Mesenchymal stem cell (in vitro differentiated cells and primary cell): ENCODE measurements around the gene AGAP2.
"Not testable (repeated sequence)": the region's sequence is repeated elsewhere in the genome, so short reads cannot be mapped to it uniquely, and the experiment has no call there.

Experiments
- DNase-seq: peaks from one replicate; pipeline ENCODE4 v3.0.0-alpha.2; 2013
- H2AFZ ChIP-seq: one replicate; pipeline ENCODE4 v1.6.1; 2013; ENCODE audit warnings: low read depth, mild to moderate bottlenecking, control low read depth, inconsistent platforms, low read length, moderate library complexity
- H2AK5ac ChIP-seq: 2 replicates; pipeline ENCODE4 v1.6.1; 2013; ENCODE audit warnings: low read length, moderate library complexity, mild to moderate bottlenecking, inconsistent platforms; ENCODE audit not compliant: severe bottlenecking
- H2BK120ac ChIP-seq: one replicate; pipeline ENCODE4 v1.6.1; 2013; ENCODE audit warnings: low read depth, mild to moderate bottlenecking, inconsistent platforms, low read length, moderate library complexity
- H2BK12ac ChIP-seq, 2 experiments: one replicate each; pipeline ENCODE4 v1.6.1; 2013; ENCODE audit warnings: inconsistent platforms in 2 of 2, low read length in 2 of 2, mild to moderate bottlenecking in 2 of 2, moderate library complexity in 2 of 2, control low read depth in 1 of 2
- H2BK15ac ChIP-seq: one replicate; pipeline ENCODE4 v1.6.1; 2013; ENCODE audit warnings: mild to moderate bottlenecking, low read depth, inconsistent platforms; ENCODE audit not compliant: poor library complexity, severe bottlenecking
- H2BK5ac ChIP-seq: 2 replicates; pipeline ENCODE4 v1.6.1; 2013; ENCODE audit warnings: low read depth, mild to moderate bottlenecking, low read length, control low read depth, inconsistent platforms; ENCODE audit not compliant: poor library complexity, severe bottlenecking
- H3K14ac ChIP-seq, 2 experiments: one replicate each; pipeline ENCODE4 v1.6.1; 2013; ENCODE audit warnings: inconsistent platforms in 2 of 2, low read length in 2 of 2, control low read depth in 1 of 2, mild to moderate bottlenecking in 1 of 2, moderate library complexity in 1 of 2
- H3K18ac ChIP-seq, 2 experiments: one replicate each; pipeline ENCODE4 v1.6.1; 2013; ENCODE audit warnings: inconsistent platforms in 2 of 2, low read length in 2 of 2, control low read depth in 1 of 2, low read depth in 1 of 2, mild to moderate bottlenecking in 1 of 2
- H3K23ac ChIP-seq, 2 experiments: one replicate each; pipeline ENCODE4 v1.6.1; 2013; ENCODE audit warnings: inconsistent platforms in 2 of 2, low read length in 2 of 2, mild to moderate bottlenecking in 2 of 2, moderate library complexity in 2 of 2, control low read depth in 1 of 2
- H3K27ac ChIP-seq: 2 replicates; pipeline ENCODE4 v1.5.1; 2013; ENCODE audit warnings: mild to moderate bottlenecking, moderate library complexity, low read length, control low read depth, inconsistent platforms; ENCODE audit not compliant: poor library complexity, severe bottlenecking
- H3K27me3 ChIP-seq, 2 experiments: 2 replicates each; pipeline versions ENCODE4 v1.6.1 to v1.7.0; 2013; ENCODE audit warnings: low read length in 2 of 2, mild to moderate bottlenecking in 2 of 2, moderate library complexity in 2 of 2, control low read depth in 1 of 2, inconsistent platforms in 1 of 2; ENCODE audit not compliant: control insufficient read depth in 1 of 2, insufficient read depth in 1 of 2
- H3K36me3 ChIP-seq, 2 experiments: 2 replicates each; pipeline versions ENCODE4 v1.6.1 to v1.7.0; 2013; ENCODE audit warnings: low read length in 2 of 2, control low read depth in 1 of 2, inconsistent platforms in 1 of 2, low read depth in 1 of 2, mild to moderate bottlenecking in 1 of 2; ENCODE audit not compliant: insufficient read depth in 2 of 2, control insufficient read depth in 1 of 2
- H3K4ac ChIP-seq, 2 experiments: one replicate each; pipeline ENCODE4 v1.6.1; 2013; ENCODE audit warnings: inconsistent platforms in 2 of 2, low read length in 2 of 2, mild to moderate bottlenecking in 2 of 2, moderate library complexity in 2 of 2, control low read depth in 1 of 2, low read depth in 1 of 2
- H3K4me1 ChIP-seq: 2 replicates; pipeline ENCODE4 v1.6.1; 2013; ENCODE audit warnings: low read depth, low read length, control low read depth; ENCODE audit not compliant: control insufficient read depth, insufficient read depth
- H3K4me2 ChIP-seq: 2 replicates; pipeline ENCODE4 v1.6.1; 2013; ENCODE audit warnings: low read length, mild to moderate bottlenecking, inconsistent platforms; ENCODE audit not compliant: poor library complexity, severe bottlenecking
- H3K4me3 ChIP-seq, 2 experiments: 2 replicates each; pipeline versions ENCODE4 v1.5.1 to v1.7.0; 2013; ENCODE audit warnings: low read length in 2 of 2, mild to moderate bottlenecking in 2 of 2, control low read depth in 1 of 2, low read depth in 1 of 2; ENCODE audit not compliant: insufficient read depth in 1 of 2
- H3K79me1 ChIP-seq: replicated peaks from 2 replicates; pipeline ENCODE4 v1.6.1; 2013; ENCODE audit warnings: mild to moderate bottlenecking, control low read depth, low read length, inconsistent platforms; ENCODE audit not compliant: poor library complexity, severe bottlenecking
- H3K9ac ChIP-seq: 2 replicates; pipeline ENCODE4 v1.7.0; 2013; ENCODE audit warnings: mild to moderate bottlenecking, low read length, moderate library complexity
- H3K9me3 ChIP-seq: 2 replicates; pipeline ENCODE4 v1.7.0; 2013; ENCODE audit warnings: mild to moderate bottlenecking, low read length; ENCODE audit not compliant: control insufficient read depth
- H4K8ac ChIP-seq: one replicate; pipeline ENCODE4 v1.6.1; 2013; ENCODE audit warnings: inconsistent platforms, mild to moderate bottlenecking, low read length, moderate library complexity
- H4K91ac ChIP-seq: one replicate; pipeline ENCODE4 v1.6.1; 2013; ENCODE audit warnings: mild to moderate bottlenecking, low read length, inconsistent platforms
- WGBS: methylation state at CpG from one replicate; pipeline ENCODE4 v1.1.7; 2013; ENCODE audit warnings: mixed read lengths; 5-methylcytosine and 5-hydroxymethylcytosine counted together

AGAP2 gene

GRCh38 chr12:57775563-57776246 is 37.2 kb upstream of the AGAP2 start:
- 82% methylated on average over 4 of the region's 4 CpGs for WGBS
- H2BK120ac ChIP-seq = no peak overlapping the region
- H3K4me1 ChIP-seq = peaks cover 10% of the 10 kb centered on the region
- H2AFZ ChIP-seq = no peak overlapping the region
- no peaks in the 10 kb centered on the region for H3K9me3 ChIP-seq
- H3K4me2 ChIP-seq = no peak overlapping the region
- H4K91ac ChIP-seq = no peak overlapping the region
- H2AK5ac ChIP-seq = no peak overlapping the region
- no peak overlapping the region for H3K27ac ChIP-seq
- H3K36me3 ChIP-seq = peaks cover 12 to 42% of the 10 kb centered on the region in 2 experiments
- DNase-seq = no peak
- H3K4ac ChIP-seq = no peak overlapping the region
- H2BK12ac ChIP-seq = no peak overlapping the region
- no peak overlapping the region for H2BK15ac ChIP-seq
- no peak overlapping the region for H3K4me3 ChIP-seq
- H3K9ac ChIP-seq = no peak overlapping the region
- no peak overlapping the region for H3K23ac ChIP-seq
- H4K8ac ChIP-seq = no peak overlapping the region
- H3K27me3 ChIP-seq = no peaks in the 10 kb centered on the region
- no peak overlapping the region for H2BK5ac ChIP-seq
- no peak overlapping the region for H3K18ac ChIP-seq
- H3K14ac ChIP-seq = no peak overlapping the region
- H3K79me1 ChIP-seq = peaks cover 9% of the 10 kb centered on the region

DNA sequence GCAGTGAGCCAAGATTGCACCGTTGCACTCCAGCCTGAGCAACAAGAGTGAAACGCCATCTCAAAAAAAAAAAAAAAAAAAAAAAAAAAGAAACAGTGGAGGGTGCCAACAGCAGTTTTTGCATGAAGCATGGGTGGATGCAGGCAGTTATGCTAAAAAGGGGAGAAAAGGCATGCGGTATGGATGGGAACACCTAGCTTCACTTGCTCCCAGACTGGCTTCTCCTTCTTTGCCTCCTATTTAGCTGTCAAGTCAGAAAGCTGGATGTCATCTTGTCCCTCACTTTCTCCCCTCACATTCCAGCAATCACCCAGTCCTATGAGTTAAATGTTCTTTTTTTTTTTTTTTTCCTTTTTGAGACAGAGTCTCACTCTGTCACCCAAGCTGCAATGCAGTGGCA is 36.5 kb upstream of the AGAP2 start:
- Histone ChIP-seq H2AK5ac (no peak overlapping the region), H3K4me3 (no peak overlapping the region), H4K91ac (no peak overlapping the region), H3K14ac (no peak overlapping the region), H4K8ac (no peak overlapping the region), H3K4ac (no peak overlapping the region), H2BK12ac (no peak overlapping the region), H3K9me3 (no peaks in the 10 kb centered on the region), H3K4me1 (peaks cover 12% of the 10 kb centered on the region), H2BK120ac (no peak overlapping the region), H2AFZ (no peak overlapping the region), H3K18ac (no peak overlapping the region), H2BK5ac (no peak overlapping the region), H3K36me3 (peaks cover 10 to 42% of the 10 kb centered on the region in 2 experiments), H3K23ac (no peak overlapping the region), H3K79me1 (peaks cover 12% of the 10 kb centered on the region), H3K27ac (no peak overlapping the region), H3K9ac (no peak overlapping the region), H3K27me3 (no peaks in the 10 kb centered on the region), H2BK15ac (no peak overlapping the region), H3K4me2 (no peak overlapping the region)
- no peak for DNase-seq
- 100% methylated on average over 2 of the region's 3 CpGs for WGBS

DNA sequence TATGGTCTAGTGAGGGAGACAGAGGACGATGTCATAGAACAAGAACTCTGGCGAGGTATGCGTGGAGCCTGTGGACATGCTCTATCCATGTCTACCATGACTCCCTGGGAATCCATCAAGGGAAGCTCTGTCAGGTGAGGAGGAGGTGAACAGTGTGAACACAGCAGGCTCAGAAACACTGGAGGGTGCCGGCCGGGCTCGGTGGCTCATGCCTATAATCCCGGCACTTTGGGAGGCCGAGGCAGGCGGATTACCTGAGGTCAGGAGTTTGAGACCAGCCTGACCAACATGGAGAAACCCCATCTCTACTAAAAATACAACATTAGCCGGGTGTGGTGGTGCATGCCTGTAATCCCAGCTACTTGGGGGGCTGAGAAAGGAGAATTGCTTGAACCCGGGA is 36.1 kb upstream of the AGAP2 start:
- not testable (repeated sequence) for H3K27ac ChIP-seq, H2BK15ac ChIP-seq, H2BK12ac ChIP-seq, H2BK120ac ChIP-seq, H3K4me3 ChIP-seq, H3K23ac ChIP-seq, H3K9me3 ChIP-seq, H3K14ac ChIP-seq, H2AFZ ChIP-seq, H3K18ac ChIP-seq, H3K27me3 ChIP-seq, H2BK5ac ChIP-seq, H3K4ac ChIP-seq, H3K9ac ChIP-seq, DNase-seq, H4K91ac ChIP-seq, H3K4me2 ChIP-seq, H4K8ac ChIP-seq, H2AK5ac ChIP-seq
- WGBS = 99% methylated on average over 9 of the region's 11 CpGs
- Histone ChIP-seq H3K4me1 (peaks cover 12% of the 10 kb centered on the region), H3K36me3 (peaks cover 11 to 42% of the 10 kb centered on the region in 2 experiments), H3K79me1 (peaks cover 14% of the 10 kb centered on the region)

- Histone ChIP-seq H2AK5ac (no peak within 1 kb of the TSS), H3K18ac (peak within 1 kb of the TSS; percentile 68 to 99), H3K23ac (peak within 1 kb of the TSS in 1 of 2 experiments; percentile 23), H2BK12ac (peak within 1 kb of the TSS; percentile 23 to 91), H4K8ac (peak within 1 kb of the TSS; percentile 73), H2BK5ac (no peak within 1 kb of the TSS), H3K9ac (peak within 1 kb of the TSS; percentile 95), H3K27me3 (peaks cover 0 to 2% of the 10 kb centered on the region in 2 experiments), H4K91ac (peak within 1 kb of the TSS; percentile 91), H2BK15ac (peak within 1 kb of the TSS; percentile 30), H3K4me2 (peak within 1 kb of the TSS; percentile 99), H3K14ac (peak within 1 kb of the TSS in 1 of 2 experiments; percentile 46), H3K79me1 (peaks cover 15% of the 10 kb centered on the region), H3K4me1 (peaks cover 12% of the 10 kb centered on the region), H3K4me3 (peak within 1 kb of the TSS; percentile 70 to 98), H2BK120ac (no peak within 1 kb of the TSS), H3K4ac (peak within 1 kb of the TSS; percentile 39 to 97), H3K9me3 (no peaks in the 10 kb centered on the region), H3K36me3 (peaks cover 25 to 56% of the 10 kb centered on the region in 2 experiments), H2AFZ (peak within 1 kb of the TSS; percentile 74), H3K27ac (peak within 1 kb of the TSS; percentile 89)
- DNase-seq = peak; percentile 79
- 1% methylated on average over 59 of the region's 67 CpGs for WGBS
Observed at GRCh38 chr12:57772429-57773322, 34.1 kb upstream of the AGAP2 start, which contains the start of gene EEF1AKMT3. Gene EEF1AKMT3 (plus strand): TSS chr12:57772614. CDS start chr12:57772725, 111 bp downstream.
